ENCODE measurements around the gene SMIM24.

- TF ChIP-seq CTCF (IDR thresholded peaks at IDR 0.05), result no peak
- TF ChIP-seq POLR2A (IDR thresholded peaks at IDR 0.05), result no peak
Observed at GRCh38 chr19:3477506-3477905, 2.8 kb downstream of the SMIM24 start.

All from heart left ventricle (tissue), 13 donors.